ENCODE measurements around the gene IQCH.

DNA sequence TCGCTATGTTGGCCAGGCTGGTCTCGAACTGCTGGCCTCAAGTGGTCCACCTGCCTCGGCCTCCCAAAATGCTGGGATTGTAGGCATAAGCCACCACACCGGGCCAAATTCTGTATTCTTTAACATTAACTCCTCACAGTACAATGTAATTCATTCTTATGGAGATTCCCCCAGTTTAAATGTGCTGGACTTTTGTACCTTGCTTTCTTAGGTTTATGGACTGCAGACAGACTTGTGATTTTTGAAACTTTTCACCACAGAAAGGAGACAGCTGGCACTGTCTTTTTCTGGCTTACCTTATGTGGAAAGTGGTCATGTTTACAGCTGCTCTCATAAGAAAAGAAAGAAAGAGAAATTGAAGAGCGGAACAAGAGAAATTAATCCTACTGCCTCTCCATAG lies 103.8 kb downstream of the IQCH start:
- TF ChIP-seq, protein P1, sequence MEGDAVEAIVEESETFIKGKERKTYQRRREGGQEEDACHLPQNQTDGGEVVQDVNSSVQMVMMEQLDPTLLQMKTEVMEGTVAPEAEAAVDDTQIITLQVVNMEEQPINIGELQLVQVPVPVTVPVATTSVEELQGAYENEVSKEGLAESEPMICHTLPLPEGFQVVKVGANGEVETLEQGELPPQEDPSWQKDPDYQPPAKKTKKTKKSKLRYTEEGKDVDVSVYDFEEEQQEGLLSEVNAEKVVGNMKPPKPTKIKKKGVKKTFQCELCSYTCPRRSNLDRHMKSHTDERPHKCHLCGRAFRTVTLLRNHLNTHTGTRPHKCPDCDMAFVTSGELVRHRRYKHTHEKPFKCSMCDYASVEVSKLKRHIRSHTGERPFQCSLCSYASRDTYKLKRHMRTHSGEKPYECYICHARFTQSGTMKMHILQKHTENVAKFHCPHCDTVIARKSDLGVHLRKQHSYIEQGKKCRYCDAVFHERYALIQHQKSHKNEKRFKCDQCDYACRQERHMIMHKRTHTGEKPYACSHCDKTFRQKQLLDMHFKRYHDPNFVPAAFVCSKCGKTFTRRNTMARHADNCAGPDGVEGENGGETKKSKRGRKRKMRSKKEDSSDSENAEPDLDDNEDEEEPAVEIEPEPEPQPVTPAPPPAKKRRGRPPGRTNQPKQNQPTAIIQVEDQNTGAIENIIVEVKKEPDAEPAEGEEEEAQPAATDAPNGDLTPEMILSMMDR (conservative IDR thresholded peaks at IDR 0.05 in 1 of 2, IDR thresholded peaks at IDR 0.05 in 1 of 2; ENCODE audit: extremely low read depth in 1 of 2, insufficient read depth in 1 of 2, low read depth in 1 of 2, low read length in 2 of 2), result no peak
- TF ChIP-seq EZH2 (IDR thresholded peaks at IDR 0.05; ENCODE audit: borderline replicate concordance, low read length), result no peak

Data from mammary epithelial cell (primary cell).